Measurements from ENCODE around the gene ADRA2C.

- TF ChIP-seq, protein P1, sequence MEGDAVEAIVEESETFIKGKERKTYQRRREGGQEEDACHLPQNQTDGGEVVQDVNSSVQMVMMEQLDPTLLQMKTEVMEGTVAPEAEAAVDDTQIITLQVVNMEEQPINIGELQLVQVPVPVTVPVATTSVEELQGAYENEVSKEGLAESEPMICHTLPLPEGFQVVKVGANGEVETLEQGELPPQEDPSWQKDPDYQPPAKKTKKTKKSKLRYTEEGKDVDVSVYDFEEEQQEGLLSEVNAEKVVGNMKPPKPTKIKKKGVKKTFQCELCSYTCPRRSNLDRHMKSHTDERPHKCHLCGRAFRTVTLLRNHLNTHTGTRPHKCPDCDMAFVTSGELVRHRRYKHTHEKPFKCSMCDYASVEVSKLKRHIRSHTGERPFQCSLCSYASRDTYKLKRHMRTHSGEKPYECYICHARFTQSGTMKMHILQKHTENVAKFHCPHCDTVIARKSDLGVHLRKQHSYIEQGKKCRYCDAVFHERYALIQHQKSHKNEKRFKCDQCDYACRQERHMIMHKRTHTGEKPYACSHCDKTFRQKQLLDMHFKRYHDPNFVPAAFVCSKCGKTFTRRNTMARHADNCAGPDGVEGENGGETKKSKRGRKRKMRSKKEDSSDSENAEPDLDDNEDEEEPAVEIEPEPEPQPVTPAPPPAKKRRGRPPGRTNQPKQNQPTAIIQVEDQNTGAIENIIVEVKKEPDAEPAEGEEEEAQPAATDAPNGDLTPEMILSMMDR (conservative IDR thresholded peaks at IDR 0.05 in 1 of 2, IDR thresholded peaks at IDR 0.05 in 1 of 2; ENCODE audit: extremely low read depth in 1 of 2, insufficient read depth in 1 of 2, low read depth in 1 of 2, low read length in 2 of 2), result no peak
- TF ChIP-seq EZH2 (IDR thresholded peaks at IDR 0.05; ENCODE audit: borderline replicate concordance, low read length), result no peak
Observed at GRCh38 chr4:3765271-3766035, 732 bp upstream of the ADRA2C start.

Measured in mammary epithelial cell (primary cell).